HepG2 (cell line): ENCODE measurements around the gene KIFC1. TPM values are rescaled to one million over a fixed set of nuclear protein-coding genes. Genes with fewer than 3 reads are reported as not detected.
A peak's percentile ranks its signal among the peaks of the same experiment; 100 is the strongest.

ENCODE experiments used
- ARID2 ChIP-seq: sonication (generic); formaldehyde crosslinking; IDR thresholded peaks from 2 replicates; pipeline ENCODE4 v1.8.1; 2022; ENCODE audit warnings: mild to moderate bottlenecking, missing genetic modification reagents, borderline replicate concordance
- EEA1 ChIP-seq: sonication (generic); formaldehyde crosslinking; IDR thresholded peaks from 2 replicates; pipeline ENCODE4 v1.5.1; 2020; ENCODE audit warnings: mild to moderate bottlenecking, missing genetic modification reagents, borderline replicate concordance
- FOSL2 ChIP-seq: sonication (generic); formaldehyde crosslinking; IDR thresholded peaks from 2 replicates; pipeline ENCODE4 v1.4.0; 2020; ENCODE audit warnings: missing genetic modification reagents
- FOXA3 ChIP-seq: IDR thresholded peaks from 2 replicates; pipeline ENCODE4 v1.6.1; 2016; ENCODE audit warnings: missing genetic modification reagents, missing compliant biosample characterization
- JUND ChIP-seq: sonication (generic); formaldehyde crosslinking; IDR thresholded peaks from 2 replicates; pipeline ENCODE4 v1.8.0; 2022; ENCODE audit warnings: mild to moderate bottlenecking, missing genetic modification reagents
- MED8 ChIP-seq: sonication (generic); formaldehyde crosslinking; IDR thresholded peaks from 2 replicates; pipeline ENCODE4 v1.8.1; 2023; ENCODE audit warnings: mild to moderate bottlenecking, missing genetic modification reagents; ENCODE audit not compliant: insufficient replicate concordance
- MIER3 ChIP-seq: IDR thresholded peaks from 2 replicates; pipeline ENCODE4 v1.6.1; 2016; ENCODE audit warnings: missing compliant biosample characterization, borderline replicate concordance
- MYNN ChIP-seq: sonication (generic); formaldehyde crosslinking; IDR thresholded peaks from 2 replicates; pipeline ENCODE4 v1.4.0; 2020; ENCODE audit warnings: mild to moderate bottlenecking, low read depth, missing genetic modification reagents
- PCBP1 ChIP-seq: fragments of 200-400 bp; formaldehyde crosslinking; IDR thresholded peaks from 2 replicates; pipeline ENCODE4 v1.6.1; 2017; ENCODE audit warnings: mild to moderate bottlenecking, low read depth, low read length, borderline replicate concordance
- POGZ ChIP-seq: sonication (generic); formaldehyde crosslinking; IDR thresholded peaks from 2 replicates; pipeline ENCODE4 v1.4.0; 2020; ENCODE audit warnings: mild to moderate bottlenecking, missing genetic modification reagents
- PRDM10 ChIP-seq: sonication (generic); formaldehyde crosslinking; IDR thresholded peaks from 2 replicates; pipeline ENCODE4 v1.4.0; 2020; ENCODE audit warnings: low read depth, missing genetic modification reagents
- RBM39 ChIP-seq: fragments of 200-400 bp; formaldehyde crosslinking; IDR thresholded peaks from one replicate; pipeline ENCODE4 v1.6.1; 2018; ENCODE audit warnings: antibody characterized with exemption, mild to moderate bottlenecking, low read depth, low read length; ENCODE audit not compliant: poor library complexity, severe bottlenecking
- TAF1 ChIP-seq: sonication (generic); formaldehyde crosslinking; IDR thresholded peaks from 2 replicates; pipeline ENCODE4 v1.4.0; 2020; ENCODE audit warnings: missing genetic modification reagents
- TP53 ChIP-seq: sonication (generic); formaldehyde crosslinking; conservative IDR thresholded peaks from 2 replicates; pipeline ENCODE4 v1.4.0; 2020; ENCODE audit warnings: missing genetic modification reagents
- XRCC5 ChIP-seq: fragments of 200-400 bp; formaldehyde crosslinking; optimal IDR thresholded peaks from 2 replicates; pipeline ENCODE3; 2017; ENCODE audit warnings: mild to moderate bottlenecking, low read length
- ZFP36L2 ChIP-seq: sonication (generic); formaldehyde crosslinking; IDR thresholded peaks from 2 replicates; pipeline ENCODE4 v1.4.0; 2020; ENCODE audit warnings: missing genetic modification reagents
- ZNF234 ChIP-seq: sonication (generic); formaldehyde crosslinking; conservative IDR thresholded peaks from 2 replicates; pipeline ENCODE4 v1.5.1; 2020; ENCODE audit warnings: mild to moderate bottlenecking, missing genetic modification reagents
- ZNF264 ChIP-seq: sonication (generic); formaldehyde crosslinking; IDR thresholded peaks from 2 replicates; pipeline ENCODE4 v1.4.0; 2020; ENCODE audit warnings: missing genetic modification reagents
- ZNF331 ChIP-seq: sonication (generic); formaldehyde crosslinking; IDR thresholded peaks from 2 replicates; pipeline ENCODE4 v1.4.0; 2020; ENCODE audit warnings: missing genetic modification reagents
- ZNF333 ChIP-seq: sonication (generic); formaldehyde crosslinking; IDR thresholded peaks from 2 replicates; pipeline ENCODE4 v1.4.0; 2020; ENCODE audit warnings: mild to moderate bottlenecking, missing genetic modification reagents, borderline replicate concordance
- ZNF383 ChIP-seq: sonication (generic); formaldehyde crosslinking; IDR thresholded peaks from 2 replicates; pipeline ENCODE4 v1.4.0; 2020; ENCODE audit warnings: missing genetic modification reagents, mild to moderate bottlenecking, borderline replicate concordance
- ZNF607 ChIP-seq: sonication (generic); formaldehyde crosslinking; IDR thresholded peaks from 2 replicates; pipeline ENCODE4 v1.5.1; 2020; ENCODE audit warnings: missing genetic modification reagents, mild to moderate bottlenecking, borderline replicate concordance
- ZNF724P ChIP-seq: sonication (generic); formaldehyde crosslinking; IDR thresholded peaks from 2 replicates; pipeline ENCODE4 v1.8.0; 2022; ENCODE audit warnings: missing genetic modification reagents, borderline replicate concordance
- ZNF768 ChIP-seq: sonication (generic); formaldehyde crosslinking; IDR thresholded peaks from 2 replicates; pipeline ENCODE4 v1.4.0; 2020; ENCODE audit warnings: missing genetic modification reagents
- polyA plus RNA-seq, 8 experiments: library from polyadenylated mRNA; depleted of rRNA in 3 of 8; stranded (reverse) in 7 of 8; unstranded in 1 of 8; fragments of >200 nt; fragmentation: Illumina TruSeq in 4 of 8; extraction: Trizol in 4 of 8; gene quantifications; 2 replicates each; pipeline versions ENCODE4 v1.2.1 to v1.2.3, GENCODE V29; 2011 to 2016; ENCODE audit warnings: low read depth in 4 of 8, missing spikeins in 1 of 8, mixed read lengths in 1 of 8; ENCODE audit not compliant: insufficient read depth in 1 of 8
- total RNA-seq, 5 experiments: library from RNA; depleted of rRNA; stranded (reverse); fragments of >200 nt; fragmentation: Illumina TruSeq; extraction: Trizol; gene quantifications; 2 replicates each; pipeline ENCODE4 v1.2.3, GENCODE V29; 2016; ENCODE audit warnings: low read depth in 1 of 5
- TF ChIP-seq, protein P1 (sequence below): sonication (generic); formaldehyde crosslinking; IDR thresholded peaks from 2 replicates; pipeline ENCODE4 v1.4.0; 2020; ENCODE audit warnings: mild to moderate bottlenecking, low read depth, missing genetic modification reagents

Gene KIFC1
- total and polyA plus RNA-seq, 2 of the 13 experiments (the other 11 are each of a cell fraction or from before 2014, with no cell fraction given), result 25.0 to 45.5 TPM

DNA sequence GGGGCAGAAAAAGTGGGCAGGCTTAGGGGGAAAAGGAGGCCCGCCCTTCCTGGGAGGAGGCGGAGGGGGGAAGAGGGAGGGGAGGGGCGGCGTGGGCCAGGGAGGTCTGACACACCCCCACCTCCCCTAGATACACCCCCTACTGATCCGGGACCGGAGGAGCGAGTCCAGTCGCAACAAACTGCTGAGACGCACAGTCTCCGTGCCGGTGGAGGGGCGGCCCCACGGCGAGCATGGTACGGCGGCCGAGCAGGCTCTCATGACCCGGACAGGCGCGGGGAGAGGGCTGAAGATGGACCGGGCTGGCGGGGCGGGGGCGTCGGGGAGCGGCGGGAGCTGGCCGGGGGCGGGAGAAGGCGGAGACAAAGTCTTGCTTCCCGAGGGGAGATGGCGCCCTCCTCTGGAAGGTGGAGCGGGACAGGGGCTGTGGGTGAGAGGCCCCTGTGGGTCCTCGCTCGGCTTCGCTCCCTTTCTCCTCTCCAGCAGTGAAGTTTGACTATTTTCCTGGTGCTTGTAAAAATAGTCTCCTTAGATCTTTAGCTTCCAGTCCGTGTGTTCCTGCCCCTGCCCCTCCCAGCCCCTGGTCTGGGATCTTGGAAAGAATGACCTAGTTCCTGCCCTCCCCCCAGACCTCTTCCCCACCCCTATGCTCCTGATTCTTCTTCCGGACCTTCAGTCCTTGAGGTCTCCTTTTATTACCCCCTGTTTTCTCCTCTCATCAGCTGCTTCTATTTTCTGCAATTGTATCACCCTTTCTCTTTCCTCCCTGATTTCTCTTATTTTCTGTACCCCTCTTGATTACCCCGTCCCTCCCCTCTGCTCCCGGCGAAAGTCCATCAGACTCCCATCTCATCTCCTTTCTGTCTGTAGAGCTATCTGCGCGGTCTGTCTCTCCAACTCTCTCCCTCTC lies 34.3 kb downstream of the KIFC1 start (continued):
- TF ChIP-seq EEA1 (CRISPR knock-in tag) (no peak), ZNF768 (CRISPR knock-in tag) (peak; percentile 55; the same call in 1 of the 2 replicates), XRCC5 (peak; percentile 9), ZFP36L2 (no peak), JUND (no peak), ZNF724P (no peak), TP53 (CRISPR knock-in tag) (no peak), ARID2 (CRISPR knock-in tag) (no peak), ZNF383 (no peak), MED8 (CRISPR knock-in tag) (no peak), FOSL2 (CRISPR knock-in tag) (peak; percentile 37; the same call in 1 of the 2 replicates), PCBP1 (0 out of 2 replicates have a peak, but pooled peaks have one; percentile 60), RBM39 (peak; percentile 71), MIER3 (peak; percentile 42; the same call in 1 of the 2 replicates), ZNF607 (CRISPR knock-in tag) (no peak), FOXA3 (CRISPR knock-in tag) (peak; percentile 29; the same call in 1 of the 2 replicates), TAF1 (CRISPR knock-in tag) (peak; percentile 52), MYNN (CRISPR knock-in tag) (0 out of 2 replicates have a peak, but pooled peaks have one; percentile 35), ZNF333 (no peak), ZNF331 (CRISPR knock-in tag) (peak; percentile 21; the same call in 1 of the 2 replicates), ZNF264 (peak; percentile 62; the same call in 1 of the 2 replicates), POGZ (CRISPR knock-in tag) (peak; percentile 41; the same call in 1 of the 2 replicates), ZNF234 (CRISPR knock-in tag) (no peak), PRDM10 (CRISPR knock-in tag) (peak; percentile 63; the same call in 1 of the 2 replicates)
- TF ChIP-seq, protein P1, sequence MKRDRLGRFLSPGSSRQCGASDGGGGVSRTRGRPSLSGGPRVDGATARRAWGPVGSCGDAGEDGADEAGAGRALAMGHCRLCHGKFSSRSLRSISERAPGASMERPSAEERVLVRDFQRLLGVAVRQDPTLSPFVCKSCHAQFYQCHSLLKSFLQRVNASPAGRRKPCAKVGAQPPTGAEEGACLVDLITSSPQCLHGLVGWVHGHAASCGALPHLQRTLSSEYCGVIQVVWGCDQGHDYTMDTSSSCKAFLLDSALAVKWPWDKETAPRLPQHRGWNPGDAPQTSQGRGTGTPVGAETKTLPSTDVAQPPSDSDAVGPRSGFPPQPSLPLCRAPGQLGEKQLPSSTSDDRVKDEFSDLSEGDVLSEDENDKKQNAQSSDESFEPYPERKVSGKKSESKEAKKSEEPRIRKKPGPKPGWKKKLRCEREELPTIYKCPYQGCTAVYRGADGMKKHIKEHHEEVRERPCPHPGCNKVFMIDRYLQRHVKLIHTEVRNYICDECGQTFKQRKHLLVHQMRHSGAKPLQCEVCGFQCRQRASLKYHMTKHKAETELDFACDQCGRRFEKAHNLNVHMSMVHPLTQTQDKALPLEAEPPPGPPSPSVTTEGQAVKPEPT (CRISPR knock-in tag), result no peak
